GM21447 (cell line): Measurements from ENCODE around the gene FOXJ1.

Source experiments
- ATAC-seq: cut with Tn5 transposase; IDR thresholded peaks from one replicate; pipeline ENCODE4 v1.9.1; 2021; ENCODE audit not compliant: unreplicated experiment

The FOXJ1 gene

DNA sequence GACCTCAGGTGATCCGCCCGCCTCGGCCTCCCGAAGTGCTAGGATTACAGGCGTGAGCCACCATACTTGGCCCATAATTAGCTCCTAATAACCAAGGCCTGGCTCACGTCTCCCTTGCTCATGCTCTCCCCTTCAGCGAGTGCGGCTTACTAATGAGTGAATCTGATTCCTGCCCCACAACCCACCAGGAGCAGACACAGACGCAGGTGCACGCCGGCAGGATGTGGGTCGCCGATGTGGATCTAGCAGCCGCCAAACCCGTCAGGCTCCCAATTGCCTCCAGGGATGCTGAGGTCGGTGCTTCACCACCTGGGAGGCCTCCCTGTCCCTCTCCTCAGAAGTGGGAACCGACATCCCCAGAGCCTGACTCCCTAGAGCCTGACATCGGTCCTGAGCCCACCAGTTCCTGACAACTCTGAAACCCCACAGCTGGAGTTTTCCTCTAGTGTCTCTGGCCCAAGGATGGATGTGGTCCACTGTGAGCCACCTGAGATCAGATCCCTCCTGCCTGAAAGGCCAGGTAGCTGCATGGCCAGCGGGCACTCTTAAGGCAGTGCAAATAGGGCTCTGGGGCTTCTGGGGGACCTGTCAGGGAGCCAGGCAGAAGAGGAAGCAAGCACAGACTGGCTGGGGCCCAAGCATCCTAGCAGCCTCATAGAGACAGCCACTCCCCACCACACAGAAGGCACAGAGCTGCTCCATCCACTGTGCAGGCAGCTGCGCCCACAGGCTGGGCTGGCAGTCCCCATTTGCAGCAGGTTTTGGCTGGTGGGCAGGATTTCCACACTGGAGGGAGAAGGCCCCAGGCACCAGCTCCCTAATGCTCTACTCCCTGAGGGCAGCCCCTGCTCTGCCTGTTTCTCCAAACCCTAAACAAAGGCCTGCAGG lies 48.3 kb downstream of the FOXJ1 start:
- ATAC-seq, result no peak

DNA sequence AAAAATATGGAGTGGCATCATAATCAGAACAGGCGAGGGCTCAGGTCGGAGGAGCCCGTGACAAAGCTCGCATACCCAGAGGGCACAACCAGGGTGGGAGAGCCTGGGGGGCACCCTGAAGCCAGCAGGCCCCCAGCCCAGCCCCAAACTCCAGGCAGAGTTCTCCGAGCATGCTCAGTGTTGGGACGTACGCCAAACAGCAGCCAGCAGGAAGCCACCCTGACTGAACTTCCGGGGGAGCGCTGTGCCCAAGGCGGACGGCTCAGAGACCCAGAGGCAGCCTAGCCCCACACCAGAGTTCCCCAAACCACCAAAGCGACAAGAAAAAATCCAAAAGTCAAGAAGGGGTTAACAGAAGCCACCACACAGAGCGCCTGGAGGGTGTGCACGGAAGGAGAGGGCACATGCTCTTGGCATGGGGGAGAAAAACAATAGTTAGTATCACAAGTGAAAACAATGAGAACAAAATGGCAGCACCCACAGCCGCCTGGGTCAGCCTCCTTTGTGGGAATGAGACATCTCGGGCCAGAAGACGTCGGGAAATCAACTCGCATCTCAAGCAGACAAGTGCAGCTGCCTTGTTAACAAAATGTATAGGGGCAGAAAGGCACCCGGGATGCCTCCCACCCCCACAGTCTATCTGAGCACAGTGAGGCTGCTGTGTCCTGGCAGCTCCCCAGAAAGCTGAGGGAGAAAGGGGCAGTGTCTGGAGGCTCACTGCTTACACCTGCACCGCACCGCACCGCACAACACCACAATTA lies 49.3 kb downstream of the FOXJ1 start:
- no peak for ATAC-seq

DNA sequence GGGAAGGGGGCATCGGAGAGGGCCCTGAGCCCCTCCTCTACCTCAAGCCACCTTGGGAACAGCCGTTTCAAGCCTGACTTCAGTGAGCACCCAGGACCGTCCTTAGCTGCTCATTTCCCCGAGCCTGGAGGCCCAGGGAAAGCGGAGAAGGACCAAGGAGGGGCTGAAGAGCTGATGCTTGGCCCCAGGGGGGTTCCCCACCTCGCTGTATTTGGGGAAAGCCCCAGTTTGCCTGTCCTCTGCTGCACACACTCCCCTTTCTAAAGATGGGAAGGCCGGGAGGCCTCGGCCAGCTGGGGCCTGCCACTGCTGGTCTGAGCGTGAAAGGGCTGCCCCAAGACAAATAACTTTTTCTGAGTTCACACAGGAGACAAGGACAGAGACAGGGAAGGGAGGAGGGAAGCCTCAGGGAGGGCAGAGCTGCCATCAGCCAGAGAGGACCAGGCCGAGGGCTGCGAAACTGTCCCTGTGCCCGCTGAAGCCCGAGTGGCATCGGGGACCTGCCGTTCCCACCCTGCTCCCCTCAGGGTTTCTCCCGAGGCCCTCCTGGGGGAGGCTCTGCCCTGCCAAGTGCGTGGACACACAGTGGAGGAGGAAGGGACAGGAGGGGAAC lies 50.4 kb downstream of the FOXJ1 start:
- no peak for ATAC-seq

DNA sequence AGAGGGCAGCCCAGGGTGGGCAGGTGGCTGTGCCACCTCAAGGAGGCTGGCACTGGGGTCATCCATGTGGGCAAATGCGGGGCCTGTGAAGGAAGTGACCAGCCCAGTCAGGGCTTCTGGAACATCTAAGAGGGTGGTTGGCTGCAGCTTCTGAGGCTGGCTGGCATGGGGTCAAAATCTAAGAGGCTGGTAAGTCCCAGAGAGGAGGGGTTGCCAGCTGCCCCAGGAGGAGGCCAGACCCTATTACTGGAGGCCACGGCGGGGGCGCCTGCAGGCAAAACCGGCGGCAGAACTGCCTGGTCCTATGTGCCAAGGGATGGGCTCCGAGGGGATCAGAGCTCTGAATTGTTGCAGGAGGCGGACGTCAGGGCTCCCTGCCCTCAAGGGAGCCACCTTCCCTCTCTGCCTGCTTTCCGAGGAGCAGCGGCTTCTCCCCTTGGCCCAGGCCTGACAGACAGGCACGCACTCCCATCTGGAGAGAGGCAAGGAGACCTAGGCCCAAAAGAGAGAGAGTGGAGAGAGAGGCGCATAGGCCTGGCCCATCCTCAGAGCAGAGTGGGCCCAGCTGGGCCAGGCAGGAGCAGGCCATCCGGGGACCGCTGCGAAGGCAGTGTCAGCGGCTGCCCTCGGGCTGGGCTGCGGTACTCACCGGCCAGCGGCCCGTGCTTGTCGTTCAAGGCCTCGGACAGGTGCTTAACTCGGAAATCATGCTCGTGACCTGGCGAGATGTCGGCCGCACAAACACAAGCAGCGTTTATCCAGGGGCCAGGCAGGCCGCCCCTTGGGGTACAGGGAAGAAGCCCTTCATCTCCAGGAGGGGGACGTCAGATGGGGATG lies 51.1 kb downstream of the FOXJ1 start:
- no peak for ATAC-seq

DNA sequence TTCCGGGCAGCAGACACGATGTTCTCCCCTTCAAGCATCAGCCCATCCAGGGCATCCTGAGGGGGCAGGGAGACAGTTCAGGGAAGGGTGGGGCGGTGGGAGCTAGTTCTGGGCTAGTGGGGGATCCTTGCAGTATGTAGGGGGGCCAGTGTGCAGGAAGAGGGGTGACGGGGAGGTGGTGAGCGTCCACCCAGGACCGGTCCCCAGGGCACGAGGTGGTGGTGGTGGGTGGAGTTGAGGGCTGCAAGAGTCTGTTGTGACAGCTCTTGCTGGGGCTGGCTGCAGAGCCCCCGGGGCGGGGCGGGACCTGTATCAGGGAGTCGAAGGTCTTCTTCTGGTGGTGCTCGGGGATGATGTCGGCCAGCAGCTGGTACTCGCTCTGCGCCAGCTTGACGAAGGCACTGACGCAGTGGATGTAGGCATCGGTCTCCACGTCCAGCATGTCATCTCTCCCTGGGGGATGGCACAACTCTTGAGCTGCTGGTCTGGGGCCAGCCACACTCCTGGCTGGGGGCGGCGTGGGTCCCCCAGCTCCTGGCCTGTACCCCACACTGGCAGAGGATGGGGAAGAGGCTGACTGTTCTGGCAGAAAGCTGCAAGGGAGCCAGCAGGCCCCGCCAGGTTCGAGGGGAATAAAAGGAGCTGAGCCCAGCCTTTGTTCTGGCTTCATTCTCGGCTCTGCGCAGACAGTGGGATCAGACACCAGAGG lies 52.0 kb downstream of the FOXJ1 start:
- no peak for ATAC-seq

DNA sequence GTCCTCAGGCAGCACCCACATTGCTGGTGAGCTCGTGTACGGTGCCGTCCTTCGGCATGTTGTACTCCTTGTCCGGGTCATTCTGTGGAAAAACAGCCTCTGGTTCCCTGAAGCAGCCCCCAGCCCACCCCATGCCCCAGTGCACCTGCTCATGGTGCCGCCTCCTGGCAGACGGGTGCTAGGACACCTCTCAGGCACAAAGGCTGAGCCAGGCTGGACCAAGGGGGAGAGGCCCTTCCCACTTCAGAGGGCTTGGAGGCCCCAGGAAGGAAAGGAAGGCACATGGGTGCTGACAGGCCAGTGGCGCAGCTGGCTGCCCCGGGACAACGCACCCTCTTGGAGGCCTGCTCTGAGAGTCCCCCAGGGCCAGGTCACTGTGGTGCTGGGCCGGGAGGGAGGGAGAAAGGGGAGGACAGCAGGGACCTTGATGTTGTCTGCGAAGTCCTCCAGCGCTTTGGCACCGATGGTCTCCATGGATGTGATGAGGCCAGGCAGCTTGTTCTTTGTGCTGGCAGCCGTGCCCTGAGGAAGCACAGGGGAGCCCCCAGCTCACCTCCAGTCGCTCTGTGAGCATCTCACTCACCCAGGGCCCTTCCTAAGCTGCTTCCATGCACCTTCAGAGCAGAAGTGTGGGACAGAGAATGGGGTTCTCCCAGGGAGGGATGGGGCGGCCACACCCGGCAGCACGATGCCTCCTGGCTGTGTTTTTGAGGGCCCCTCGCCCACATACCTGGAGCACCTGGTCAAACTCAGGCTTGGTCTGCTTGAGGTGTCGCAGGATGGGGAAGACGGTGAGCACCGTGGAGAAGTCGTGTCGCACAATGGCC lies 52.8 kb downstream of the FOXJ1 start:
- ATAC-seq, result no peak

DNA sequence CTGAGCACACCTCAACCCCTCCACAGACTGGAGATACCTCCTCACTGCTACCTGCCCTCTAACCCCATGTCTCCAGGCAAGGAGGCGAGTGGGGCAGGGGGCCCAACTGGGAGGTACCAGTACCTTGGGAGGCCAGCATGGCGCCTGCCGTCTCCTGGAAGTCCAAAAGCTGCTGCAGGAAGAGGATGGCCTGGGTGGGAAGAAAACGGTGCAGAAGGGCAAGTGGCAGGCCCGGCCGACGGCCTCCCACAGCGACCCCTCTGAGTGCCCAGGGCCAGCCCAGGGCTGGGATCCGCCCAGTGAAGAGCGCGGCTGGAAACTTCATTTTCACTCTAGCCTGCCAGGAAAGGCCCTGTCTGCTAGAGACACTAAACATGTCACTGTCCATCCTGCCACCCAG lies 53.5 kb downstream of the FOXJ1 start:
- ATAC-seq, result no peak

DNA sequence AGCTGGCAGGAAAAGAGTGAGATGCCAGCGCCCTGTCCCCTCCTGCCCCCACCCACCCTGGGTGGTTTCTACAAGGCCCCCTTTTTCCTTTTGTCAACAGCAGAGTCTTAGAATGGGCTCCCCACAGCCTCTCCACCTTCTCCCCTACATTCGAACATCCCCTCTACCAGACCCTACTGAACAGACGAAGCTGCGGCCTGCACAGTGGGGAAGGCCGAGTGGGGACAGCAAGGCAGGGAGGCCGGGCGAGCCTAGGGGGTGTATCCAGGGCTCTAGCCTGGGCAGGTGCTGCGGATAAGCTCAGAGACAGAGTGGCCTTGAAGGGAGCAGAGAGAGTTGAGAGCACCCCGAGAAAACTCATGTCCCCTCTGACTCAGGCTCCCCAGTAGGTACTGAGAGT lies 54.7 kb downstream of the FOXJ1 start:
- no peak for ATAC-seq
